NCI-H345 treated with DMSO at 0.1 percent for 48 hours (cell line): ENCODE results near the gene CHST3.
"Not testable (repeated sequence)": the region's sequence is repeated elsewhere in the genome, so short reads cannot be mapped to it uniquely, and the experiment has no call there.

Experiments
- DNase-seq: peaks from one replicate; lab custom pipeline; 2025; ENCODE audit not compliant: unreplicated experiment; lab: John Stamatoyannopoulos, UW

Gene CHST3

DNA sequence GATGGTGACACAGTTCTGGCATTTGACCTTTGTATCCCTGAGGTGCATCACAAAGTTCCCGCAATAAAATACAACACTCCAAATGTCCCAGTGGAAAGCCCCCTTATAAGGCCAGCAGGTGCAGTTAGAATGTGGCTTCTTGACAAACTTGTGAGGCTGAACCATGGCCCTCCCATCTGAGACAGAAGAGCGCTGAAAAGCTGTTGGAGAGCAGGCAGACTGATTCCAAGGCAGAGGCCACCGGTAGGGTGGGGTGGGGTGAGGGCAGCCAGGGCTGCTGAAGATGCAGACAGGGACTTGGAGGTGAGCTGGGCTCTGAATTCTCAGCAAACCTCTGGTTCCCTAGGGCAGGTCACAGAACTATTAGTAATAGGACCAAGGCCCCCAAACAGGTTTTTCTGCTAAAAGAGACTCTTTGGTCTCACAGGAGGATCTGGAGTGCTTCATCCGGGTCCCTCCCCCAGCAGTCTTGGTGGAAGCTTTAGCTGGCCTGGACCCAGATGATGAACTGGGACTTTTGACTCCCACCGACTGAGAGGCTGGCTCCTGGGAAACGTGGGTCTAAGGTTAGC lies 15.6 kb upstream of the CHST3 start:
- DNase-seq: no peak

DNA sequence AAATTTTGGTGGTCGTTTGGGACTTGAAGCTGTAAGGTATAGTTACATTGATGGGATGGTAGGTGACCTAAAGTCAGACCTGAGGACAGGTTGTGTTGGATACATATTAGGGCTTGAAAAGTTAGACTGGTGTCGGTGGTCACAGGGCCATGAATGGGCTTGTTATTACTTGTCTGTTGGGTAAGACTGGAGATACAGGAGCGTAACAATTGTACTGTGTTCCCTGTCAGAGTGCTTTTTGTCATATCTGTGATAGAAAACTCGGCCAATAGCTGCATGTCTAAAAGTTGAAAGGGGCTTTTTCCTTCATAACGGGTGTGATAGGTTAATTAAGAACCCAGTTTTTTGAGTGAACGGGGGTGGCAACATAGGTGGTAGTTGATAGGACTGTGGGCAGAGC lies 13.5 kb upstream of the CHST3 start:
- DNase-seq: no peak

DNA sequence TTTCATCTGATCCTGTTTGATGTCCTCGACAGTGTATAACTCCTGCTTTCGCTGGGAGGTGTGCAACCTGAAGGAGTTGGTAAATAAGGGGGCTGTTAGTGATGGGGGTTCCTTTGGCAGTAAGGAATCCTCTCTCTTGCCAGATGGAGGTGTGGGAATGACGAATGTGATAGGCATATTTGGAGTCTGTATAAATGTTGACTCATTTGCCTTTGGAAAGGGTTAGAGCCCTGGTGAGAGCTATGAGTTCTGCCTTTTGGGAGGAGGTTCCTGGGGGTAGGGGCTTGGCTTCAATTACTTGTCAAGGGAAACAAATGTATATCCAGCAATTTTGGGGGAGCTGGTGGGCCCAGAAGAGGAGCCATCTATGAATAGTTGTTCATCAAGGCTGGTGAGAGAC lies 11.4 kb upstream of the CHST3 start:
- DNase-seq: no peak

DNA sequence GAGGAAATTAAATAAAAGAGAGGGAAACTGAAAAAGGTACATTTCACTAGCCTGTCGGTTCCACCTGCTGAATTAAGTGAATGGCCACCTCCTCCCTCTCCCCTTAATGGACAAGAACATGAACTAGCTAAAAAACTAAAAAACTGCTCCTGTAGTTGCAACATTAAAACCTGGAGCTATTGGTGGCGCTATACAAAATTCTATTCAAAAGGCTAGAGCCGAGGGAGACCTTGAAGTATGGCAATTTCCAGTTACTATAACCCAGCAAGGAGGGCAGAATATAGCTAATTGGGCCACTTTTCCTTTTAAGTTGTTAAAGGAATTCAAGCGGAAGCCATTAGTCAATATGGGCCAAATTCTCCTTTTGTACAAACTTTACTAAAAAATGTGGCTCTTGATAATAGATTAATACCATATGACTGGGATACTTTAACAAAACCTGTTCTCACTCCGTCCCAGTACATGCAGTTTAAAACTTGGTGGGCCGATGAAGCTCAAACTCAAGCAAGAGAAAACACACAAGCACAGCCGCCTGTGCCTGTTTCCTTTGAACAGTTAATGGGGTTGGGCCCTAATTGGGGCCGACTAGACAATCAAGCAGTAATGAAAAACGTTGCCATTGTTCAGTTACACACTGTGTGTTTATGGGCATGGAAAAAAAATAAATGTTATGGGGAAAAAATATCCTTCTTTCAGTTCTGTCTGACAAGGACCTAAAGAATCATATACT lies 6.5 kb upstream of the CHST3 start:
- no peak for DNase-seq

DNA sequence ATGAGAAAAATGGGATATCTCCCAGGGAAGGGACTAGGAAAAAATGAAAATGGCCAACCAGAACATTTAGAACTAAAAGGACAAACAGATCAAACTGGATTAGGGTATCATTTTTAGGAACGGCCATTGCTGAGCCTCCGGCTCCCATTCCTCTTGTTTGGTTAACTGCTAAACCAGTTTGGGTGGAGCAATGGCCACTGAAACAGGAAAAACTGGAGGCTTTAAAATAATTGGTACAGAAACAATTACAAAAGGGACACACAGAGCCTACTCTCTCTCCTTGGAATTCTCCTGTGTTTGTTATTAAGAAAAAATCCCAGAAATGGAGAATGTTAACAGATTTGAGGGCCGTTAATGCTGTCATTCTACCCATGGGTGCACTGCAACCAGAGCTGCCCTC lies 4.7 kb upstream of the CHST3 start:
- no peak for DNase-seq

DNA sequence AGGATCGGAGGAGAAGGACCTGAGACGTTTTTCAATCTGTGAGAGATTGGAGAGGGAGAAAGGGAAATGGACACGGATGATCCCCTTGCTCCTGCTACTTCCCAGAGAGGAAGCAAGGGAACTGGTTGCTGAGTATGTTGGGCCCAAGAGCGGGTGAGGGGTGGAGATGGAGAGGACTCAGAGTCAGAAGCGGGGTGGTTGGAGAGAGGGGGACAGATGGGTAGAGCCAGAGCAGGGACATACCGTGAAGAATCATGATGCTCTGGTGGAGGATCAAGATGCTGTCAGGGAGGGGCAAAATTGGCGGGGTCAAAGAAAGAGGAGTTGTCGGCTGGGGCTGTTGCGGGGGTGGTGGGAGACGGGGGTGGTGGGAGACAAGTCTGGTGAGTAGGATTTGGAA lies 2.4 kb upstream of the CHST3 start:
- no peak for DNase-seq

DNA sequence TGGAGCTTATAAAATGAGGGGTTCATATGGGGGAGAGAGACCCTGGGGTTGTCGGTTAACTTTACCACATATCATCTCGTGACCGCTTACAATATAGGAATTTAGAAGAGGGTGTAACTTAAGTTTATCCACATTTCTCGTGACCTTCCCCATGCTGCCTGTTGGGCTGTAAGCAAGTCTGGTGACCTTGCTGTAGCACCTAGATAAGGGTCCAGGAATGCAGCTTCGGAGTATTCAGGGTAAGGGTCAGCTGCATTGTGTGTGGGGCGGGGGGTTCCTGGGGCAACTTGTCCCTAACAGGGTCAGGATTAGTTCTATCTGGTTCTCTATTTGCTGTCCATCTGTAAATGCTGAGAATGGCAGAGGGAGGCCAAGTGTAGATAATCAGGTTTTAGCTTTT lies 1.3 kb upstream of the CHST3 start:
- DNase-seq: no peak

DNA sequence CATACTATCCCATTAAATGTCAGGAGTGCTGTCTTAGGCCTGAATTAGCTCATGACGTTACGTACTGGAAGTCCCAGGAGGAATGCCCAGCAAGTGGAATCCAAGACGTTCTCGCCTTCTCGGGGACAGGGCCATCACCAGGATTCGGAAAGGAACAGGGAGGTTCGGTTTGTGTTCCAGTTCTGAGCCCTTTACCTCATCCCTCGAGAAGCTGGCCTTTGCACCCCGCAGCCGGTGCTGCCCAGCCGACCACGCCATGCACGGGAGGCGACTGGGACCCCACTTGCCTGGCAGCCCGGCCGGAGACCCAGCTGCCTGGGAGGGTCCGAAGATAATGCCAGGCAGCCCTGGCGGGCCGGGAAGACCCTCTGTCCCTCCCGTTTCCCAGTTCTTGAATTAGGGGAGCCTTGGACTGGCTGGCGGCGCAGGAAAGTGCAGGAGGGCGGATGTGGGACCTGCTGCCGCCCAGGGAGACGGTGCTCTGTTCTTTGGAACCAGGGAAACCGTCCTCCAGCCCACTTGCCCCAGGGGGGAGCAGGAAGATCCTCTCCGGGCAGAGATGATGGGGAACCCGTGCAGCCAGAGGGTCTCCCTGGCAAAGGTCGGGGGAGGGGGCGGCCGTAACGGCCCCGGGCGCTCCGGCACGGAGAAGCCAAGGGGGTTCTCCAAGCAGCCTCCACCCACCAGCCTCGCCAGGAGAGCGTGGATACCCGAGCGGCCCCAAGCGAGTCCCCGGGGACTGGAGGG lies 671 bp upstream of the CHST3 start:
- no peak for DNase-seq

DNA sequence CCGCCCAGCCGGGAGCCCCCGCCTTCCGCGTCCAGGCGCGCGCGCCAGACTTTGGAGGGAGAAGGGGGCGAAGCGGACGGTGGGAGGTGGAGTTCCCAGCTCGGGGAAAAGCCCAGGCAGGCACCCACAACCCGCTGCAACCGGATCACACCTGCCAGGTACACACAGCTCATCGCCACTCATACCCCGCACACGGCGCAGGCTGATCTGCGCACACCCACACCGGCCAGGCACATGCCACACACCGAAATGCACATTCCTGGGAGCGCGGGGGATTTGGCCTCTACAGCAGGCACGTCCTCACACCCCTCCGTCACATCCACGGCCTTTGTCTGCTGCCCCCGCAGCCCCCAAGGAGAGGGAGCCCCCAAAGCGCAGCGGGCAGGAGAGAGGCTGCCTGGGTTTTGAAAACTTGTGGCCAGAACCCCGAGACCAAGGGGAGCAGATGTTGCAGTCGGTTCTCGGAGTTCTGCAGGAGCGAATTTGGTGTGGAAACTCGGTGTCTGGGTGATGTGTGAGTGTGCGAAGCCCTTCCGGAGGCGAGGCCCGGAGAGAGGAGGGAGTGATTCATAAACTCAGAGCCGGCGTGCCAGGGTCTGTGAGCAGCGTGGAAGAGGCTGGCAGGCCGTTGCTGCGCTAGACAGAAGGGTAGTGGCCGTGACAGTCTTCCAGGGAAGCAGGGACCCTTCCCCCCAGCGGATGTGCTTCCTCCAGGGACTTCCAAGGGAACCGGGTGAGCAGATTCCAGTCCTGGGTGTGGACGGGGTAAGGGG lies 734 bp downstream of the CHST3 start:
- no peak for DNase-seq

DNA sequence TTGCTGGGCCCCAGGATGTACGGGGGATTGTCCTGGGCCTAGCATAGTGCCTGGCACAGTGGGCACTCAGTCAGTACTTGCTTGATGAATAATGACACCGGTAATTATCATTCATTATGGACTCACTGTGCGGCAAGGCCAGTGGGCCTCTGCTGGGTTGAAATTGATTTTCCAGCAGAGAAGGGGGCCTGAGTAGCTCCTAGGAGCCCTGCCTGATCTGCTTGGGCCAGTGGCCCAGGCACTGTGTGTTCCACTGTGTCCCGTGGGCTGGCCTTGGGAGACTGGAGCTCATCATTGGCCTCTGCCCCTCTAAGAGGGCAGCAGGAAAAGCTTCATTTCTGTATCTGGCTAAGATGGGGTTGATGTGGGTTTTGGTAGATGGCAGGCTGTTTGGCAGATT lies 1.4 kb downstream of the CHST3 start:
- no peak for DNase-seq

DNA sequence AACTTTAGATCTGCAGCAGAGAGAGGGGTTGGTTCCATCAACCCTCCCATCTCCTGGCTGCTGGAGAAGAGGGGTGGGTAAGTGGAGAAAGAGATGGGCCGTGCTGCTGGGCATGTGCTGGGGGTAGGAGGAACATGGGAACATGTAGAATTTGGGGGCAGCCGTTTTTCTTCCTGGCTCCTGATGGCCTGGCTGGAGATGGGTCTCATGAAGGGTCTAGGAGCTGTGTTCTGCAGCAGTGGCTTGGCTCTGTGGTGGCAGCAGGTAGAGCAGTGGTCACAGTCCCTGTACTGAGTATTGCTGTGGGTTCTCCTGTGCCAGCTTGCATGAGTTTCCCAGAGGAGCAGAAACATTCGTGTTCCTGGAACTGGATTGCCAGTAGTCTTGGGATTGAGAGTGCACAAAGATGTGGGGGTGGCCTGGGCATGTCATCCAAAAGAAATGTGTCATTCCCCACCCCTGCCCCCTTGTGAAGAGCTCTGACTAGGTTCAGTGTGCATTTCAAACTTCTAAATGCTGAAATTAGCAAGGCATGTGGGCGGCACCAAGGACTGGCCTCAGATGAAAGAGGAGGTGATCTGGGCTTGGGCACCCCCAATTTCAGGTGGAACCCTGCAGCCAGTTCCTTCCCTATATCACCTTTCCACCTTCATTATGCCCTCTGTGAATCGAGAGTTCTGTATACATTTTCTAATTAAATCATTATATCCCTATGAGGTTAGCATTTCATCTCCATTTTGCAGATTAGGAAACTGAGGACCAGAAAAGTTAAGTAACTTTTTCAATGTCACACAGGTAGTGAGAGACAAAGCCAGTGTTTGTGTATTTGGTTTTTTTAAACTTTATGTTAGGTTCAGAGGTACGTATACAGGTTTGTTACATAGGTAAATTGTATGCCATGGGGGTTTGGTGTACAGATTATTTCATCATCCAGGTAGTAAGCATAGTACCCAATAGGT lies 2.1 kb downstream of the CHST3 start:
- DNase-seq: no peak

DNA sequence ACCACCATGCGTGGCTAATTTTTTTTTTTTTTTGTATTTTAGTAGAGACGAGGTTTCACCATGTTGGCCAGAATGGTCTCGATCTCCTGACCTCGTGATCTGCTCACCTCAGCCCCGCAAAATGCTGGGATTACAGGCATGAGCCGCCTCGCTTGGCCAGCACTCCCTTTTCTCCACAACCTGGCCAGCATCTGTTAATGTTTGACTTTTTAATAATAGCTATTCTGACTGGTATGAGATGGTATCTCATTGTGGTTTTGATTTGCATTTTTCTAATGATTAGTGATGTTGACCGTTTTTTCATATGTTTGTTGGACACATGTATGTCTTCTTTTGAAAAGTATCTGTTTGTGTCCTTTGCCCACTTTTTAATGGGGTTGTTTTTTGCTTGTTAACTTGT lies 3.8 kb downstream of the CHST3 start:
- DNase-seq: not testable (repeated sequence)

DNA sequence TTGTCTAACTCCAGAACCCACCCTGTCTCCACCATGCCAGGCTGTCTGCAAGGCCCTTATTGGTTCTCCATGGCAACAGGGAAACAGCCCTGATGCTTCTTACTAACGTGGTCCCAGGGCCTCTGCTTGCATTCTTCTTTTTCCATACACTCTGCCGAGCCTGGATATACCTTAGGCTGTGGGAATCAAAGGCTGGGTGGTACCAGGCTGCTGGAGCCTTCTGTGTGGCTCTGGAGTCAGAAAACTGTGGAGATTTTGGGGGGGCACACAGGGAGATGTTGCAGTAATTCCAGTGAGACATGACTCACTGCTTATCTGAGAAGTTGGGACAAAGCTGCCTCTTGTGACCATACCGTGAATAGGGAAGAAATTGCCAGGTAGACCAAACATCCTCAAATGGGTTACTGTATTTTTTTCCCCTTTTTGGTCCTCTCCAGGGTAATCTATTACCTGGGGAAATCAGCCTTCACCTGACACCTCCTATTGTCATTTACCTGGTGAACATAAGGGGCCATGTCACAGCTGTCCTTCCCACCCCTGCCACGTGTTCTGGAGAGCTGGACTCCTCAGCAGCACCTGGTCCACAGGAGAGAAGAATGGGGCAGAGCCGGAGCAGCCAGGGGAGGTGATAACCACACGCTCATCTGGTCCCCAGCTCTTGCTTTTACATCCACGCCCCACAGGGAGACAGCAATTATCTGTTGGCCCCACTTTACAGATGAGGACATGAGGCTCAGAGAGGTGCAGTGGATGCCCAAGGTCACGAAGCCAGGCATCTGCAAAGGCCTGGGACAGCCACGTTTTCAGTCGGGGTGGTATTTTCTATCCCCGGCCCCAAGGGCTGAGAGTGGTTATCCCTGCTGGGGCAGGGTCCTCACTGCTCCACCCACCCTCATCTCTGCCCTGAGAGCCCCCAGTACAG lies 4.6 kb downstream of the CHST3 start:
- DNase-seq: no peak

DNA sequence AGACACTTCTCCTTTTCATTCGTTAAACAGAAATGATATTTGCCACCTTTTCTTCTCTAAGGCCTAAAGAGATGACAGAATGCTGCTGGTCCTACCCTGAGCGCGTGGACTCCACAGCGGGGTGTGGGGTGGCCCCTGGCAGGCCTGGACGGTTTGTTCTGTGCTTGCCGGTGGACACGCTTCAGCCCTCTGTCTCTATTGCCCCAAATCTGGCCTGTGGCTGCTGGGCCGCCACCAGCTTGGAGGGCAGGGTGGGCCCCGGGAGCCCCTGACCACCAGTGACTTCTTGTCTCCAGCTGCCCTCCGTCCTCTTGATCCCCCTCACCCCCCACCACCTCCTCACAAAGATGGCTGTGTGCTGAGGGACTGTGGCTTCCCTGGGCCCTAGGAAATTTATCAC lies 5.7 kb downstream of the CHST3 start:
- no peak for DNase-seq

DNA sequence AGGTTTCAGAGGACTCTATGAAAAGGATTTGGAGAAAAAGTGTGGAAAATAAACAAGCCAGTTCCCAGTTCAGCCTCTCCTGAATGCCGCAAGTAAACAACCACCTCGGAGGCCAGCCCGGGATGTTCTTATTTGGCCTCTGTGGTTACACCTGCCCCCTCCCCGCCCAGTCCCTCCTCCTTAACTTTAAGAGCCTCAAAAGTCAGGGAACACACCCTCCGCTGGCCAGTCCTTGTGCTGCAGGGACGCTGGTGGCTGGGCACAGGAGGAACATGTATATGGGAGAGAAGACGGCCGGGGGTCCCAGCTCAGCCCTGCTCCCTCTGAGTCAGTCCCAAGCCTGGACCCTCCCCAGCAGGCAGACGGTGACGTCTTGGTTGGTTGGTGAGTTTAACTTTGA lies 6.1 kb downstream of the CHST3 start:
- DNase-seq: no peak

DNA sequence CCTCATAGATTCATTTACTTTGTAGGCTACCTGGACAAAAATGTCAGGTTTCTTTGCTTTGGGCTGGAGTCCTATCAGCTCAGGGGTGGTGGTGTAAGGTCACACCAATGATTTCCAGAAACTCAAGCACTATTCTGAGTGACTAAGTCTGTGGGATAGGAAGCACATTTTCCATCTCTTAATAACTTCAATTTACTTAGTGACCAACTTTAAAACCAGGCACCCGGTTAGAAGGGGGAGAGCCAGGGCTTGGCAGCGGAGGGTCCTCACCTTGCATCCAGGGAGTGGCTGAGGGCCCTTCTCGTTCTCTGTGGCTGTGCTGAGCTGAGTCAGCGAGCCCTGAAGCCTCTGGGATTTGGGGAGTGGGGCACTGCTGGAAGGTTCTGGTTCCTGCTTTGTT lies 6.7 kb downstream of the CHST3 start:
- DNase-seq: no peak

DNA sequence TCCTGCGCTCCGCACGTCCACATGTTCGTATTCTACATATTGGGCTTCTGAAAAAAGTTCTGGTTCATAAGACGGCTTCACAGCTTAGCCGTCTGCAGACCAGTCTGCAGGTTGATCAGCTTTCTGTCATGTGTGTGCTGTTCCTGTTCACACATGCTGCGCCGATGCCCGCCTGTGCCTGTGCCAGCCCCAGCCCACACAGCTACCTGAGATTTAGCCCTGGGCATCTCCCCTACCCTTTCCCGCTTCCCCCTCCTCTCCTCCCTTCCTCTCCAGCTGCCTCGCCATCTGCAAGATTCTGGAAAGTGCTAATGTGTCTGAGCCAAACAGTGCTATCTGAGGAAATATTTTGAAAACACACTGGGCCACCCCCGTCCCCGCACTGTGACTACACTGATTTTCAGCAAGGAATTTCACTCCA lies 7.1 kb downstream of the CHST3 start:
- DNase-seq: no peak

DNA sequence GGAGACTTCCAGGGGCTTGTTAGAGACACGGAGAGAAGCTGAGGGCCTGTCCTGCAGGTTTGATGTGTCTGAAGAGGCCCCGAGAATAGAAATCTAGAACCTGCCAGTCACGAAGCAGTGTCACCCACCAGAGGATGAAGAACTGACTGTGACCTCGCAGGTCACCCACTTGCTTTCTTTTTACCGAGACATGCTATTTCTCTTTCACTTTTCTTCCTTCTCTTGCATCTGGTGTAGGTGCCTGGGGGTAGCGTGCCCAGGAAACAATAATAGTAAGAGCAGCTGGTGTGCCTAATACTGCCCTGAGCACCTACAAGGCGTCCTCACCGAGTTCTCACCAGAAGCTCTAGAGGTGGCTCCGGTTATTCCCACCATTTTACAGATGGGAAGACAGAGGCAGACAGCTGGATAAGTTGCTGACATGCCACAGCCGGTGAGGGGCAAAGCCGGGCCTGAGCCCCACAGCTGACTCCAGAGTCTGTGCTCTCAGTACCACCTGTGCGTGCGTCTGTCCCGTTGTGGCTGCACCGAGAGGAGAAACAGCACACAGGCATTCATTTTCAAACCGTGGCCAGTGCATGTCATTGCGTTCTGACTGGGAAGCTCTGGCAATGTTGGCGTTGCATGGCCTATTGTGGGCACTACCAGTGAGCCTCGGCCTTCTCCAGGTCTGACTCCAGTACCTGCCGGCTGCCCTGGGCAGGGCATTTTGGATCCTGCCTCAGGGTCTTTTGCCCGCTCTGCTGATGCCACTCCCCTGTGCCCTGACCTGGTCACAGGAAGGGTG lies 7.8 kb downstream of the CHST3 start:
- no peak for DNase-seq
